ENCODE results near the gene FOXD4.
"Not testable (repeated sequence)": the region's sequence is repeated elsewhere in the genome, so short reads cannot be mapped to it uniquely, and the experiment has no call there.

GRCh38 chr9:113468-114266 is 4.5 kb downstream of the FOXD4 start:
- not testable (repeated sequence) for TF ChIP-seq CTCF (IDR thresholded peaks at IDR 0.05)
- peak; percentile 100 for TF ChIP-seq EZH2 (IDR thresholded peaks at IDR 0.05)
